T-helper 2 cell treated with Interferon-gamma antibody and Interleukin-4, amounts not matched to agents 100 ng/mL and 5 ng/mL, for 36 hours (primary cell): ENCODE results near the gene ADAMTS1. TPM values are rescaled to one million over a fixed set of nuclear protein-coding genes. Genes with fewer than 3 reads are reported as not detected.

Experiments
- intact Hi-C: fragments of 100-400 bp; cut with micrococcal nuclease; formaldehyde crosslinking; loops from one replicate; pipeline ENCODE4 v1.15.1; 2023
- total RNA-seq: library from RNA; stranded (reverse); gene quantifications from 2 replicates; pipeline ENCODE4 v1.2.3, GENCODE V29; 2022

The ADAMTS1 gene
- total RNA-seq, 1 donor from 2014 or later, result 4.5 TPM

DNA sequence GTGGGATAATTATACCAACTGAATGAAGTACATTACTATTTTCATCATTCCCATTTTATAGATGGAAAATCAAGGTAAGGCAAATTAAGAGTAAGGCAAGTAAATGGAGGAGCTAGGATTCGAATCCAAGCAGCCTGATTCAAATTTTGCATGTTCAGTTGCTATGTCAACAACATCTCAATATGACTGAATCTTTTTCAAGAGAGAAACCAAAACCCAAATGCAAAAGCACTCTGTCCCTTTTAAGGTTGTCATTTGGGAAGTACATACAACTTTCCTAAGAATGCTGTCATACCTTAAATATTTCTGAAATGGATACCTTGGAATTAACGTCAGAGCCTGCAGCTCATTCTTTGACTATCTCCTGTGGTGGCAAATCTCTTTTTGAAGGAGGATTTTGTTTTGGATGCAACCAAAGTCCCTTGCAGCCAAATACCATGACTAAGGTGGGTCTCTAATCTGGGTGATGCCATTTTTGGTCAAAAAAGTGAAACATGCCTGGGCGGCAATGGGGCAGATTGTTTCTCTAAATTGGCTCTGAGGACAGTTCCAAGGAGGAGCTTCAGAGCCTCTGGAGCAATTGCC lies 25.4 kb downstream of the ADAMTS1 start:
- intact Hi-C loops, result no loop called here

DNA sequence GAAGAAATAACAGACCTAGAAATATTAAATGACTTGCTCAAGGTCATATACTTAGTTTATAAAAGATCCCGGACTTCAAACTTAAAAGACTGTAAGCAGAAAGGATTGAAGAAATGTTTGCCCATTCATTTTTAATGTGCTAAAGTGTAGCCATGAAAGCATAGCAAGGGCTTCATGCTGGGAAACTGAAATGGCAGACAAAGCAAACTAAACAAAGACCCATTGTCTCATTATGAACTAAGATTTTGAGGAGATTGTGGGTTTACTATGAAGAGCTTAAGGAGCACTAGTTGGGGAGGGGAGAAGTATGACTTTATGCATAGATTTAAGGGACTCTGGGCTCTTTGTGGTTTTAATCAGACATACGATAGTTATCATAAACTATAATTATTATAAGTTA lies 26.3 kb downstream of the ADAMTS1 start:
- intact Hi-C loops, result no loop called here

DNA sequence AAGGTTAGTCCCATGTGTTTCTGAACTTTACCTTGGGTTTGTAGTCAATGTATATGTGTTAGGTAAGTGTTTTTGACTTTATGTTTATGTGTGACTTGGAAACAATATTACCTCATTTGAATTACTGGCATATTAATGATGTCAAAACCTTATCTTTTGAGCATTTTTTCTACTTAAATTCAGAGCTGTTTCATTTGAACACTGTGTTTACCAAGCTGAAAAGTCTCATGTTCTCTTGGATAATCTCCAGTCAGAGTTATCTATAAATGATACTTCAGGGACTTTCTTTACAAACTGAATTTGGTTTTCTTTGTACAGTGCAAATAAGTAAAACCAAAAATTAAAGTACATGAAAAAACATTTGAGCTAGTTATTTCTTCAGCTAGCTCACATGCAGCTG lies 30.0 kb downstream of the ADAMTS1 start:
- intact Hi-C loops, result no loop called here

DNA sequence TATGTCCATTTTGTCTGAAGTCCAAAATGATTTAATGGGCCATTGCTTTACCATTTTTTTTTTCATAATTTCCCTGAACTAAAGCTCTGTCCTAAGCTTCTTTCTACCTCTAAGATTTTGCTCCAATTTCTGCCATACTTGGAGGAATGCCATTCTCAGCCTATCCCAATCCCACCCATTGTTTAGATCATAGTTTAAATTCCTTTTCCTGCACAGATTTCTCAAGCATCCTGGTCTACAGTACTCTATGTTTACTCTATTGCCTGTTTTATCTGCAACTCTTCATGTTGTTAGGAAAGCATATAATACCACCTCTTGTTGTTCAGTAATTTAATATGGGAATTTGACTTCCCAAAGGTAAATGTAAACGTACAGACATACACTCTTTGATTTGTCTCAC lies 30.8 kb downstream of the ADAMTS1 start:
- intact Hi-C loops, result no loop called here

DNA sequence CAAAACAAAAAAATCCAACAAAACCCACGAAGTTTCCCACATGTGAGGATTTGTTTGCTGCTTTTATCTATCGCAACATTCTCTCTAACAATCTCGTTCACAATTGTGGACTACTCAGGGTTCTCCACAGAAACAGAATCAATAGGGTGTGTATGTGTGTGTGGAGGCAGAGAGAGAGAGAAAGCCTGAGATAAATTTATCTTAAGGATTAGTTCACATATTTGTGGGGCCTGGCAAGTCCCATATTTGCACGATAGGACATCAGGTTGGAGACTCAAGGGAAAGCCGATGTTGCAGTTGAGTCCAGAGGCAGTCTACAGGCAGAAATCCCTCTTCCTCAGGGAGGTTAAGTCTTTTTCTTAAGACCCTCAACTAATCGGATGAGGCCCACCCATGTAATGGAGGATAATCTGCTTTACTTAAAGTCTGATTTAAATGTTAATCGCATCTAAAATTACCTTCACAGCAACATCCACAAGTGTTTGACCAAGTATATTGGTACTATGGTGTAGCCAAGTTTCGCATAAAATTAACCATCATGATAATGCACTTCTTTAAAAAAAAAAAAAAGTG lies 31.7 kb downstream of the ADAMTS1 start:
- intact Hi-C loops, result no loop called here

DNA sequence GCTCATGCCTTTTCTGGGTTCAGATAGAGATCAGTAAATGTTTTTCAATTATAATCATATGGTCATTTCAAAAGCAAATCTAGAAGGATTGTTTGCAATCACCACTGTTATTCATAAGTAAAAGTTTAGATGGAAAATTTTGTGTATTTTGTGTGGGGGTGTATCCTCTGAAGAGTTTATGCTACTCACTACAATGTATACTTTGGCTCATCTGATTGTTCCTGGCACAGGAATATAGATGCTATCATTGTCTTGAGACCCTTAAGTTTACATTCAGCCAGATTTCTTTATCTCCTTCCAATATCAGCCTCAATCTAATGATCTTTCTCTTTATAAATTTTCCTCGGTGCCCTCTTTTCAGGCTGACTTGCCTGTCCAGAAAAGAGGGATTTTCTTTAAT lies 33.0 kb downstream of the ADAMTS1 start:
- intact Hi-C loops, result no loop called here

DNA sequence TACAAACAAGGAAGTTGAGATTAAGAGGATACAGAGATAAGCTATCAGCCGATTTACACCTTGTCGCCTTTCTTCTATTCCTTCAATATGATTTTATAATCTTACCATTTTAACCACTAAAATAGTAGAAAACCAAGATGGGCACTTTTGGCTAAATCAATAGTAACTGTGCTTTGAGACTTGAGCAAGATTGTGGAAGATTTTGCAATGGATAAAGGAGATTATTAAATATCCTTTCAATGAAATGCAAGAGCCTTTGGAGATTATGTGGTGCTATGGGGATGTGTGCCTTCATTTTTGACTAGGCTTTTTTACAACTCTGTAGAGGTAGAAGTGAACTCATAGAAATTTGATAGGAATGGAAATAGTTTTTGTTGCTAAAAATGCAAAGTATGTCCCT lies 33.7 kb downstream of the ADAMTS1 start:
- intact Hi-C loops, result no loop called here

DNA sequence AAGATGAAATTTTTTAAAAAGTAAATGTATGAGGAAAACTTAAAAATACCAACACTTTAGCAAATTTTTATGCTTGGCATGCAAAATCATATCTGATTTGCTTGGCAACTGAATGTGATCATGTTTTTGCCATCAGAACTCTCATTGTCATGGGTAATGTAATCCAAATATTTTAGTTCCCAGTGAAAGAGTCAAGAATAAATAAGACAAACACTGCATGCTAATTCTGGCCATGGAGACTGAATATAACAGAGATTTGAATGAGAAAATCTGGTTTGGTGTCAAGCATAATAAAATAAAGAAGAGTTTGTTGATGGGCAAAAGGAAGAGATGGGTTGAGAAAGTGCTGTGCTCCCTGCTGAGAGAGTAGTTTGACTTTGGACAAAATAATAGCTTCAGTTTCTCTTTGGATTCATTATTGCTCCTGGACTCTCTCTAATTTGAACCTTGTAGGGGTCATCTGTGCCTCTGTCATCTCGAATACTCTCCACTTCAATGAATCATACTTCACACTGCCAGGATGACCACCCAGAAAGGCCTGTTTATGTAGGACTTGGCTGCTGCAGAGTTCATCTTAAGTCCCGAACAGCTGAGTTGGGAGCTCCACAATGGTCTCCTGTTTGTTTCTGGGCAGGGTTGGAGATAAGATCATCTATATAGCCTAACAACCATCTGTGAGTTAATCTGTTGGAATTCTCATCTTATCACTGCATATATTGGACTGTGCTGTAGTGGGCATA lies 34.4 kb downstream of the ADAMTS1 start:
- intact Hi-C loops, result no loop called here

DNA sequence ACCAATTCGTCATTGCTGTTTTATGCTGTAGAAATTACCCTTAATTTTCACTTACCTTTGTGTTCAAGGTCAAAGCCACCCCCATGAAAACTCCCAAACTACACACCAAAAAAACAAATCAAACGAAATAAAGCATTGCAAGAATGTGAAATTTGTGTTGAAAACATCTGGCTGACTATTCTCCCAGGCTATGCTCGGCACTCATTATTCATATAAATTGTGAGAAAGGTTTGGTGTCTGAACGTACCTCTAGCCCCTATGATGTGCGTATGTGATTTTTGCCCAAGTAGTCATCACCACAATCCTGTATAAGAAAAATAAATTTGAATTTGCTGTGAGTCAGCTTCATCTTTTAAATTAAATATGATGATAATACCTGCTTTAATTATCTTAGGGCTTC lies 34.9 kb downstream of the ADAMTS1 start:
- intact Hi-C loops, result no loop called here

DNA sequence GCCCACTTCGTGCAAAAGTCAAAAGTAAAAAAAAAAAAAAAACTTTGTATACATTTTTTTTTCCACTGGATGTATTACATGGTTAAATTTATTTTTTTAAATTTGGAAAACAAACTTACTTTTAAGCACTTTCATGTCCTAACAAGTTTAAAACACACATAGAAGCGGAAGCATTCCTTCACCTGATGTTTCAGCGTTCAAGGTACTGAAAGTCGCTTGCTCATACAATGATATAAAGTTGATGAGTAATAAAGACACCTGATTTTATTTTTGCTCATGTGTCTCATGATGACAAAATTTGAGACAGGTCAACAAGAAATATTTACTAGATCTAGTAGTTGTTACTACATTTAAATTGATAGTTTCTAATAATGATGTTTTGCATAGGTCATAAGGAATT lies 35.5 kb downstream of the ADAMTS1 start:
- intact Hi-C loops, result loop anchor here (5.0 kb wide), 1 partner anchor 33 kb away; no protein-coding TSS in a partner anchor

DNA sequence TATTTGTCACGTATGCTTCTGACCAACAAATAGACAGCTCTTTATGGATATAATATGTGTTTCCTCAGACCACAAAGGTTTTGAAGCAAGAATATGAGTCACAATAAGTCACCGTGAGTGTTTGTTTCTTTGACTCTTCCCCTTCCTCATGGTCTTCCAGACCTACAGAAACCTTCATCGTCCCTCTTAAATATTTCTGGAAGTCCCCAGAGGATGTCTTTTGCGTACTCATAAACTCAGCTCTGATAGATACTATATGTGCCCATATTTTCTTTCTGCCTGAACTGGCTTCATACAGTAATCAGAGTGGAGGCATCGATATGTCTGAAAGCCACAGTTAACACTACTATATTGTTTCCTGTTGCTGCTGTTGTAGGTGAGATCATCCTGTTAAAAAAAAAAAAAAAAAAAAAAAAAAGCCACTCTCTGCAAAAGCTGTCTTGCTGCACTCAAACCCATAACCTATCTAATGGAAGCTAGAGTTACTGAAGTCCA lies 38.4 kb downstream of the ADAMTS1 start:
- intact Hi-C loops, result loop anchor here (5.0 kb wide), 1 partner anchor 35 kb away; no protein-coding TSS in a partner anchor

DNA sequence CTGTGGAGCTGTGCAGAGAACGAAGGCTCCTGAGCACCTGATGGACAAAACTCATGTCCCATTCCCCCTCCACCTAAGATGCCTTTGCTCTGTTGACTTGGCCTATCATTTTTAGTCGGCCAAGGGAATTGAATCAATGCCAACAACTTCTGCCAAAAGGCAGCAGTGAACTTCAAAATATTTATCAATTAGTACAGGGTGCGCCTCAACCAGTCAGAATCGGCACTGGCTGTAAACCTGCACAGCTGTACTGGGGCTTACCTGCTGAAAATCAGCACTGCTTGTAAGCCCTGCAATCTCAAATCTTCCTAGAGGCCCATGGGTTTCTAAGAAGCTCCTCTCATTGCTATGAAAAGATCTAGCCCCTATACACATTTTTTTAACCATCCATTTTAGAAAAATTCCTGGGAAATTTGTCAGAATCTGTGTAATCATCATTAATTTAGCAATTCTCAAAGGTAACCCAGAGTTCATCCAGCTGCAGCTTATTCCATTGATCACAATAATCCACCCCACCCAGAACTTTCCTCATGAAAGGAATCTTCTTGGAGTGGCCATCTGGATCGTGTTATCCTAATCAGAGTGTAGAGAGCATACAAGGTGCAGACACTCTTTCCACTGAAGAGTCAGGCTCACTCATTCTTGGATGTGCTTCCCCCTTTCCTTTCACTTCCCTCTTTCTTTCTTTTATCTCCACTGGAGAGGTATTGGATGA lies 40.2 kb downstream of the ADAMTS1 start:
- intact Hi-C loops, result loop anchor here (5.0 kb wide), 1 partner anchor 37 kb away; no protein-coding TSS in a partner anchor

DNA sequence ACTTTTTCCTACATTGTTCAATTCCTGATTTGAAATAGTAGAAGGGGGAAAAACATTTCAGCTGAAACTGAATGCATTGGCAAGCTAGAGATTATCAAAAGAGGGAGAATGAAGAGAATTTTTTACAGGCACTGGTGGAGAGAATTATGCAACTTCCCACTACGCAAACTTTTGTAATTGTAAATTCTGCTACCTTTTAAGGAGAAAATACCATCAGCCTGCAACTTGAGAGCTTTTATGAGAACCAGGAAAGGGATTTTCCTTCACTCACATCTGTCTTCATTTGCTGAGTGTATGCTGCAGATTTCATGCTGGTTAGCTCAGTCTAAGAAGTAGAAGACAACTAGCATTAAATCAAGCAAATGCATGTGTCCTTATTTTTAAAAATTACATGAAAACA lies 43.7 kb downstream of the ADAMTS1 start:
- intact Hi-C loops, result no loop called here

DNA sequence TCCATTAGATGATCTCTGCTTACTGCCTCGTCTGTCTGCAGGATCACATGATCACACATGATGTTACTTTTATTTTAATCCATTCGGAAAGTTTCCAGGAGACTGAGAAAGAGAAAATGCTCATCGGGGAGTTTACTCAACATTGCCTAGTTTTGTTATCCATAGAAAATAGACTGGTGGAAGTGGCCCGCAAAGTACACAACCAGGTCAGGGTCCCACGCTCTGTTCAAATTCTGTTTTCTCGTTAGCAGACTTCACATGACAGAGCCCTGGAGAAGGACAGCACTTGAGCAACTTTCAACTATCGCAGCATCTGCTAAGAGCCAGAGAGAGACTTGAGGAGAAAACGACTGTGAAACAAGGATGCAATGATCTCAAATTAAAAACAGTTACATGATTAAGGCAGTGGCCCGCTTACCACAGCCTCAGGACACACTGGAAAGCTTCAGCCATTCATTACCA lies 44.2 kb downstream of the ADAMTS1 start:
- intact Hi-C loops, result no loop called here

DNA sequence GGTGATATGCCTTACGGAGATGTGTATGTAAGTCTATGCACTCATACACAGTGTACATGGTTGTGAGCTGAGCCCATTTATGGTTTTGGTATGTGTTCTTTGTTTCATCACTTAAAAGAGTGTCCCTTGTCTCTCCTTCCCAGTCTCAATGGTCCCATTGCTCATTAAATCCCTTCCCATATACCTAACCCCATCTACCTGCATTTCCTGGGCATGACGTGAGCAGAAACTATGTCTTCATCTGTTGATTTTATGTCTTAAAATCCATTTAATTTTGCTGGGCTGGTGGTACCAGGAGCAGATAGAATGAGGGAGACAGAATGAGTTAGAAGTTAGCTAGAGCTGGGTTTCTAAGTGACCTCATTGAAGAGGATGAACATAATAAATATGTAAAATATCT lies 44.8 kb downstream of the ADAMTS1 start:
- intact Hi-C loops, result no loop called here

DNA sequence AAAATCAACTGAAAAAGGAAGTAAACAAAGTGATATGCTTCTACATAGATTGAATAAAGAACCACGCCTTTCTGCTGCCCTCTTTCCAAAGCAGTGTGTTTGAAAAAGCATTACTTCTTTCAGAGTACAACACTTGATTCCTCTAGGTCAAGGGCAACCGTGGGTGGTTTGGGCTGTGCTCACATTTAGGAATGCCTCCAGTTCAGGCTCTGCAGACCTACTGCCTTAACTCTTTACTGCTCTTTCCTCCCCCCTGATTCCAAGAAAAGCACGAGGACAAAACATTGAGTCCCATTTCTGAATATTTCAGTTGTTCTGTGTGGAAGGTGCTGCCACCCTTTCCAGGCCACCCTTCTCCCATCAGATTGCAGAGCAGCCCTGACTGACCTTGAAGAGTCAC lies 45.2 kb downstream of the ADAMTS1 start:
- intact Hi-C loops, result no loop called here

DNA sequence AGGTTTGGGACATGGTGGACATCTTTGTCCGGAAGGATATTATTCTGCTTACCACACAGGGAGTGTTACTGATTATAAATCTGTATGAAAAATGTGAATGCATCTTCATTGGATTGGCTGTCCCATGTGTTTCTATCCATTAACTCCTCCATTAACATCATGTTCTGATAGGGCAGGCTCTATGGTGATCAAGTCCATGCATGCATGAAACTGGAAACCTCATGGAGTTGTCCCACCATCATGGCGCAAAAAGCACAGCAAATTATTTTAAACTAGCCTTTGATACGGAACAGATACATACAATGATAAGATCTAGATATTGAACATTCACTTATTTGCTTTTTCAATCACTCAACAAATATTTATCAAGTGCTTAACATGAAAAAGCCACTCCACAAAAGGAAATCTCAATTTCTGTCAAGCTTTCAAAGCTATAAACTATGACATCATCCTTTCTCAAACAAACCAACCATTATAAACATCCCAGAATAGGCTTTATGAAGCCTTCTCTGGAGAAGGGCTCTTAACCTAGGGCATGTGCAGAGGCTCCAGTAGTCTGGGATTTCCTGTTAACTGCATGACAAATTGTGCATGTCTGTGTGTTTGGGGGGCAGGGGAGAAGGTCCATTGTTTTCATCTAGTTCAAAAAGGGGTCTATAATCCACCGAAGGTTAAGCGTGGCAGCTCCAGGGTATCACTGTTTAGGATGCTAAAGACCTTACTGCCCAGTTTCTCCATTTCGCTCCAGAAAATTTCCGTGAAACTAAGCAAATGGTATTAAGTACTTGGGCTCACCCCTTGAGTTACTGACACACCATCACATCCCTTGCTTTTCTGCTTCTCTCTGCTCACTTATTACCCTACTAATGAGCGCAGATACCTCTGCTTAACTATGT lies 46.1 kb downstream of the ADAMTS1 start:
- intact Hi-C loops, result no loop called here

DNA sequence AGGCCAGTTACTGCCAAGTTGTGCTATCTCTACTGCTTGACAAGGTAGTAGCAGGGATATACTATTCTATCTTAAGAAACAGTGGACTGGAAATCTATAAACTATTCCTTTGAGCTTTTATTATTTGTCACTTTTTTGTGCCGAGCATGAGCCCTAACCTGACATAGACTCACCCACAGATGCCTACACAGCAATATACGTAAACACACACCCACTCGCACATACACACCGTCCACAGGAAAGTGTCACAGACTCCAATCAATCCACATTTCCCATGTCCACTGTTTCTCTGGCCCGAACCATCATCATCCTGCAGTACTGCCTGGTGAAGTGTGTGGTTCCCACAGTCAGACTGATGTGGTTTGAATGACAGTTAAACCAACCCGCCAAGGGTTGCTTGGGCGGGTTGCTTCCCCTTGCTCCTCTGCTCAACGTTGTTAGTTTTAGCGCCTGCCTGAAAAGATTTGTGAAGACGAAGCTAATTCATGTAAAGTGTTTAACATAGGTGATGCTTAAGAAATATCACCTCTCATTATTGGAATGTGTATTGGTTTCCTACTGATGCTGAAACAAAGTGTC lies 47.2 kb downstream of the ADAMTS1 start:
- intact Hi-C loops, result no loop called here

DNA sequence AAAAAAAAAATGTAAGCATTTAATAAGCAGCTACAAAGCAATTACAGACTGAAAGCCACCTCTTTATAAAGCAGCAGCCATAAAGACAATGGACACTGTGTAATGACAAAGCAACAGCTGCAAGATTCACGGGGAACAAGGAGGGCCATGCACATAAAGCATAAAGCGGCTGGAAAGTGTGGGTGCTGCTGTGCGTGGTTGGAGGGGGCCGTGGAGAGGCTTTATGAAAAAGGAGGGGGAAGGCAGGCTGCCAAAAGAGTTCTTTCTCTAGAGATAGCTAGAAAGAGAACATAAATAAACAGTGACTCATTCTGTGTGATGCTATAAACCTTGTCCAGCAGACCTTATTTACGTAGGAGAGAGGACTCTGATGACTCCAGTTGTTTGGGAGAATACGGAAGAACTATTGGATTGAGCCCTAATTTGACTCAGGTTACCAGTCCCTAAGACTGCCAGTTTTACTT lies 49.3 kb downstream of the ADAMTS1 start:
- intact Hi-C loops, result no loop called here

DNA sequence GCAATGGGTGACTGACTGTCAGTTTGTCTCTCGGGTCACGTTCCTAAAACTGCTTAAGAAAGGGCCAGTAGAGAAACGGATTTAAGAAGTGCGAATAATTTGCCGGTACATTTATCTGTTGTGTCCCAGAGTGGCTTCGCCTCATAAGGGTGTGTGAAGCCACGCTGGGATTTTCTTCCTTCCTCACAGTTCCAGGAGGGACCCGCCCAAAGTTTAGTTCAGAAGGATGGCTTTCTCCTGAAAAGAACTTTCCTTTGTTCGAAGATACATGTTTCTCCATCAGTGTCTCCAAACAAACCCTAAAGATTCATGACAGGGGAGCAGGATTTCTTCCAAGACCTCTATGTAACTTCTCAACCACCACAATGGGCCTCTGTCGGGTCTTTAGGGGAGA lies 49.8 kb downstream of the ADAMTS1 start:
- intact Hi-C loops, result no loop called here
